ENCODE data around the gene CDH2.

GRCh38 chr18:28078849-28079248 lies 98.1 kb downstream of the CDH2 start:
- TF ChIP-seq POLR2AphosphoS5 (IDR thresholded peaks at IDR 0.05) (no peak), CTCF (IDR thresholded peaks at IDR 0.05 in 8 of 11, conservative IDR thresholded peaks at IDR 0.05 in 3 of 11) (no peak)
